Measurements from ENCODE around the gene TMEM141. TPM values are rescaled to one million over a fixed set of nuclear protein-coding genes. Genes with fewer than 3 reads are reported as not detected.
"Not testable (repeated sequence)": the region's sequence is repeated elsewhere in the genome, so short reads cannot be mapped to it uniquely, and the experiment has no call there.

TMEM141 gene
- total and polyA plus RNA-seq, 5 donors from 2014 or later: 20.7 to 39.3 (median 32.9) TPM

- H3K4me1 ChIP-seq (ENCODE audit: control insufficient read depth, insufficient read depth, low read length, poor library complexity, severe bottlenecking): peaks cover 38% of the 10 kb centered on the region
- ATAC-seq (ENCODE audit: low read depth in 2 of 2): no peak
- H3K36me3 ChIP-seq (ENCODE audit: control insufficient read depth, insufficient read depth, low read length): no peaks in the 10 kb centered on the region
- DNase-seq: no peak
- H3K36me3 Mint-ChIP-seq: no peaks in the 10 kb centered on the region
- H3K4me1 Mint-ChIP-seq: peaks cover 0 to 39% (median under 1%) of the 10 kb centered on the region in 4 donors
- no peaks in the 10 kb centered on the region for H3K9me3 Mint-ChIP-seq
- no peak overlapping the region for H3K27ac ChIP-seq (ENCODE audit: insufficient read depth, low read length, poor library complexity, severe bottlenecking)
- H3K27me3 ChIP-seq (ENCODE audit: control insufficient read depth, insufficient read depth, low read length): no peaks in the 10 kb centered on the region
- H3K27ac Mint-ChIP-seq: no peak overlapping the region
- no peak overlapping the region for H3K4me3 ChIP-seq (ENCODE audit: low read depth, low read length)
- peaks cover 19% of the 10 kb centered on the region for H3K27me3 Mint-ChIP-seq
- H3K9me3 ChIP-seq (ENCODE audit: control insufficient read depth in 2 of 2, low read length in 2 of 2): no peaks in the 10 kb centered on the region
- peak overlapping the region in 3 of 4 donors; percentile 33 to 79 (median 72) for H3K4me3 Mint-ChIP-seq
These were observed 11.2 kb downstream of the TMEM141 start for GRCh38 chr9:136802321-136802720.

GRCh38 chr9:136803009-136803550 lies 11.9 kb downstream of the TMEM141 start:
- H3K36me3 ChIP-seq (ENCODE audit: control insufficient read depth, insufficient read depth, low read length); H3K27ac Mint-ChIP-seq; H3K27me3 ChIP-seq (ENCODE audit: control insufficient read depth, insufficient read depth, low read length); H3K27ac ChIP-seq (ENCODE audit: insufficient read depth, low read length, poor library complexity, severe bottlenecking); H3K4me3 ChIP-seq (ENCODE audit: low read depth, low read length); DNase-seq; H3K9me3 Mint-ChIP-seq; H3K9me3 ChIP-seq (ENCODE audit: control insufficient read depth in 2 of 2, low read length in 2 of 2); H3K36me3 Mint-ChIP-seq; ATAC-seq (ENCODE audit: low read depth in 2 of 2): not testable (repeated sequence)
- H3K4me3 Mint-ChIP-seq: peak overlapping the region in 1 of 4 donors; percentile 80
- peaks cover 0 to 38% (median under 1%) of the 10 kb centered on the region in 4 donors for H3K4me1 Mint-ChIP-seq
- peaks cover 18% of the 10 kb centered on the region for H3K27me3 Mint-ChIP-seq
- peaks cover 39% of the 10 kb centered on the region for H3K4me1 ChIP-seq (ENCODE audit: control insufficient read depth, insufficient read depth, low read length, poor library complexity, severe bottlenecking)

DNA sequence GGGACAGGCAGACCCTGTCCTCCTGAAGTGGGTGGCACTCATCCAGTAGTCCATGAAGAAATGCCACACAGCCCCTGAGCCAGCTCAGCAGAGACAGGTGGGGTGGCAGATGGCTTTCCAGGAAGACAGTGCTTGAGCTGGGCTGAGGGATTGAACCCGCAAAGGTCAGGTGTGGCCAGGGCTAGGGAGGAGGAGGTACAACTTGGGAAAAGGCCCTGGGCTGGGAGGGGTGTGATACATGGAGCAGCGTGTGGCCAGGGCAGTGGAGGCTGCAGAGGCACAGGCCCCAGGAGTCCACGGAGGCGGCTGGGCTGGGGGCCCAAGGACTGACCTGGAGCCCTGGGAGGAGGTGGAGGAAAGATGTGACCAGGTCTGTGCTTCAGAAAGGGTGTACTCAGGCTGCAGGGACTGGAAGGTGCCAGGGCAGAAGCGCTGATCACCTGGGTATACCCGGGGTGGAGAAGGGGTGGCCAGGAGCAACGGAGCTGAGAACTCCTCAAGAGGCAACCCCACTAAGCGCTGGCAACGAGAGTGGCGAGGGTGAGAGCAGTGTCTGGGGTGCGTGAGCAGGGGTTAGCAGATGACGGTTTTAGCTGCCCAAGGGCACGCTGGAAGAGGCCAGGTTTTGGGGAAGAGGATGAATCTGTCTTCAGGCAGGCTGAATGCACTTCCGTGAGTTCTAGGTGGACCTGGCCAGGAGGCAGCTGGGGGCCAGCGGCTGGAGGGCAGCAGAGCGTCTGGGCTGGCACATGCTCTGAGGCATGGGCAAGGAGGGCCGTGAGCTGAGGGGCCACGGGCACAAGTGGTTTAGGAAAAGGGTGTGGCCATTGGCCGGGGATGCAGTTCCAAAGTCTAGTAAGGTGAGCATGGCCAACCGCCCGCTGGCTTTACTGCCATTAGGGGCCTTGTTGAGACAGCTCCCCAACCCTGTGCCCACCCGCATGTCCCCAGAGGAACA lies 12.7 kb downstream of the TMEM141 start:
- no peak for ATAC-seq (ENCODE audit: low read depth in 2 of 2)
- peak overlapping the region; percentile 13 to 80 (median 48) for H3K4me3 Mint-ChIP-seq

GRCh38 chr9:136804509-136805206 lies 13.5 kb downstream of the TMEM141 start:
- Mint-ChIP-seq H3K4me1 (peaks cover 0 to 48% (median 8%) of the 10 kb centered on the region in 4 donors), H3K27ac (no peak overlapping the region), H3K4me3 (peak overlapping the region in 2 of 4 donors; percentile 21 to 80), H3K36me3 (no peaks in the 10 kb centered on the region), H3K27me3 (peaks cover 18% of the 10 kb centered on the region), H3K9me3 (no peaks in the 10 kb centered on the region)
- Histone ChIP-seq H3K4me1 (ENCODE audit: control insufficient read depth, insufficient read depth, low read length, poor library complexity, severe bottlenecking) (peaks cover 44% of the 10 kb centered on the region), H3K36me3 (ENCODE audit: control insufficient read depth, insufficient read depth, low read length) (peaks cover 2% of the 10 kb centered on the region), H3K27ac (ENCODE audit: insufficient read depth, low read length, poor library complexity, severe bottlenecking) (no peak overlapping the region), H3K27me3 (ENCODE audit: control insufficient read depth, insufficient read depth, low read length) (no peaks in the 10 kb centered on the region), H3K9me3 (ENCODE audit: control insufficient read depth in 2 of 2, low read length in 2 of 2) (no peaks in the 10 kb centered on the region), H3K4me3 (ENCODE audit: low read depth, low read length) (no peak overlapping the region)
- ATAC-seq (ENCODE audit: low read depth in 2 of 2) (no peak), DNase-seq (no peak)

More for the DNA sequence above, 12.7 kb downstream of the TMEM141 start:
- Histone ChIP-seq H3K27me3 (ENCODE audit: control insufficient read depth, insufficient read depth, low read length) (no peaks in the 10 kb centered on the region), H3K27ac (ENCODE audit: insufficient read depth, low read length, poor library complexity, severe bottlenecking) (no peak overlapping the region), H3K36me3 (ENCODE audit: control insufficient read depth, insufficient read depth, low read length) (no peaks in the 10 kb centered on the region), H3K9me3 (ENCODE audit: control insufficient read depth in 2 of 2, low read length in 2 of 2) (no peaks in the 10 kb centered on the region), H3K4me1 (ENCODE audit: control insufficient read depth, insufficient read depth, low read length, poor library complexity, severe bottlenecking) (peaks cover 44% of the 10 kb centered on the region), H3K4me3 (ENCODE audit: low read depth, low read length) (no peak overlapping the region)
- no peak for DNase-seq
- Mint-ChIP-seq H3K27me3 (peaks cover 18% of the 10 kb centered on the region), H3K36me3 (no peaks in the 10 kb centered on the region), H3K27ac (no peak overlapping the region), H3K9me3 (no peaks in the 10 kb centered on the region), H3K4me1 (peaks cover 0 to 40% (median 2%) of the 10 kb centered on the region in 4 donors)

DNA sequence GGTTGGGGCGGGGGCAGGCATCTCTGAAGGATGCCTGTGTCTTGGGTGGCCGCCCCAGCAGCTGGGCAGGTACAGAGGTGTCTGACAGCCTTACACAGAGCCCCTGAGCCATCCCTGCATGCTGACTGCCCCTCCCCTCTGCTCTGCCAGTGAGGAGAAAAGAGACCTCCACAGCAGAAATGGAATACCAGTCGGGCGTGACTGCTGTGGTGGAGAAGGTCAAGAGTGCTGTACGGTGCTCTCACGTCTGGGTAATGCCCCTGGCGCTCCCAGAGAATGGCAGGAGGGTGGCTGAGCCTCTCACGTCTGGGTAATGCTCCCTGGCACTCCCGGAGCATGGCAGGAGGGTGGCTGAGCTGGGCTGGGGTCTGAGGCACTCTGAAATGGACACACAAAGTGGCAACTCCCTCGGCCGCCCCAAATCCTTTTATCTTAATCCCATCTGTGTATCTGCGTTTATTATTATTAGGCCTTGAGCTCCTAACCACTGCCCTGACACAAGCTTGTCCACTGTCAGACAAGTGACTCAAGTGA lies 14.1 kb downstream of the TMEM141 start:
- ATAC-seq (ENCODE audit: low read depth in 2 of 2) (no peak), DNase-seq (no peak)
- peaks cover 4 to 52% (median 12%) of the 10 kb centered on the region in 4 donors for H3K4me1 Mint-ChIP-seq
- no peak overlapping the region for H3K27ac ChIP-seq (ENCODE audit: insufficient read depth, low read length, poor library complexity, severe bottlenecking)
- peaks cover 7% of the 10 kb centered on the region for H3K36me3 ChIP-seq (ENCODE audit: control insufficient read depth, insufficient read depth, low read length)
- H3K9me3 Mint-ChIP-seq: no peaks in the 10 kb centered on the region
- H3K27me3 Mint-ChIP-seq: peaks cover 18% of the 10 kb centered on the region
- H3K4me1 ChIP-seq (ENCODE audit: control insufficient read depth, insufficient read depth, low read length, poor library complexity, severe bottlenecking): peaks cover 46% of the 10 kb centered on the region
- peaks cover 3% of the 10 kb centered on the region for H3K36me3 Mint-ChIP-seq
- no peaks in the 10 kb centered on the region for H3K27me3 ChIP-seq (ENCODE audit: control insufficient read depth, insufficient read depth, low read length)
- peak overlapping the region in 1 of 3 donors; percentile 57 for H3K27ac Mint-ChIP-seq
- peak overlapping the region; percentile 13 to 69 (median 36) for H3K4me3 Mint-ChIP-seq
- H3K4me3 ChIP-seq (ENCODE audit: low read depth, low read length): no peak overlapping the region
- no peaks in the 10 kb centered on the region for H3K9me3 ChIP-seq (ENCODE audit: control insufficient read depth in 2 of 2, low read length in 2 of 2)

DNA sequence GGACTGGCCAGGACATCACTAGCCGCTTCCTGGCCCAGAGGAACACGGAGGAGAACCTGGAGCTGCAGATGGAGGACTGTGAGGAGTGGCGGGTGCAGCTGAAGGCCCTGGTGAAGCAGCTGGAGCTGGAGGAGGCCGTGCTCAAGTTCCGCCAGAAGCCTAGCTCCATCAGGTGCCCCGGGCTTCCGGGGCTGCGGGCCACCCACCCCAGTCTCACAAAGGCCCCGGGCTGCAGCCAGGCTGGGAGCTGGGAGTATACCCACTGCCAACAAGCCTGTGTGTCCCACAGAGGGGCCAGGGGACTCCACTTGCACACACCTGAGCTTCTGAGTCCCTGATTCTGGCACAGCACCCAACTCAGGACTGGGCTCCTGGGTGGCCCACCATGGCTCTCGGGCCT lies 14.9 kb downstream of the TMEM141 start:
- DNase-seq (no peak), ATAC-seq (ENCODE audit: low read depth in 2 of 2) (no peak)
- Mint-ChIP-seq H3K36me3 (peaks cover 5% of the 10 kb centered on the region), H3K27ac (peak overlapping the region in 1 of 3 donors; percentile 31), H3K4me3 (peak overlapping the region; percentile 87 to 94 (median 88)), H3K9me3 (no peaks in the 10 kb centered on the region), H3K27me3 (peaks cover 11% of the 10 kb centered on the region), H3K4me1 (peaks cover 8 to 49% (median 13%) of the 10 kb centered on the region in 4 donors)
- H3K4me3 ChIP-seq (ENCODE audit: low read depth, low read length): no peak overlapping the region
- H3K4me1 ChIP-seq (ENCODE audit: control insufficient read depth, insufficient read depth, low read length, poor library complexity, severe bottlenecking): peaks cover 38% of the 10 kb centered on the region
- H3K36me3 ChIP-seq (ENCODE audit: control insufficient read depth, insufficient read depth, low read length): peaks cover 7% of the 10 kb centered on the region
- H3K27me3 ChIP-seq (ENCODE audit: control insufficient read depth, insufficient read depth, low read length): no peaks in the 10 kb centered on the region
- H3K27ac ChIP-seq (ENCODE audit: insufficient read depth, low read length, poor library complexity, severe bottlenecking): no peak overlapping the region
- no peaks in the 10 kb centered on the region for H3K9me3 ChIP-seq (ENCODE audit: control insufficient read depth in 2 of 2, low read length in 2 of 2)

- Histone ChIP-seq H3K27ac (ENCODE audit: insufficient read depth, low read length, poor library complexity, severe bottlenecking) (peak overlapping the region; percentile 88), H3K4me1 (ENCODE audit: control insufficient read depth, insufficient read depth, low read length, poor library complexity, severe bottlenecking) (peaks cover 36% of the 10 kb centered on the region), H3K4me3 (ENCODE audit: low read depth, low read length) (peak overlapping the region; percentile 30), H3K36me3 (ENCODE audit: control insufficient read depth, insufficient read depth, low read length) (peaks cover 7% of the 10 kb centered on the region), H3K27me3 (ENCODE audit: control insufficient read depth, insufficient read depth, low read length) (no peaks in the 10 kb centered on the region), H3K9me3 (ENCODE audit: control insufficient read depth in 2 of 2, low read length in 2 of 2) (no peaks in the 10 kb centered on the region)
- peak overlapping the region; percentile 26 to 86 (median 79) for H3K27ac Mint-ChIP-seq
- no peaks in the 10 kb centered on the region for H3K9me3 Mint-ChIP-seq
- ATAC-seq (ENCODE audit: low read depth in 2 of 2) (no peak), DNase-seq (no peak)
- H3K36me3 Mint-ChIP-seq: peaks cover 6% of the 10 kb centered on the region
- H3K4me3 Mint-ChIP-seq: peak overlapping the region; percentile 87 to 94 (median 88)
- H3K4me1 Mint-ChIP-seq: peaks cover 8 to 46% (median 14%) of the 10 kb centered on the region in 4 donors
- H3K27me3 Mint-ChIP-seq: peaks cover 6% of the 10 kb centered on the region
These were observed 15.6 kb downstream of the TMEM141 start for GRCh38 chr9:136806631-136807201.

Measured in CD4-positive, CD25-positive, alpha-beta regulatory T cell (primary cell).